Measurements from ENCODE around the gene HAPSTR1. TPM values are rescaled to one million over a fixed set of nuclear protein-coding genes. Genes with fewer than 3 reads are reported as not detected.
A peak's percentile ranks its signal among the peaks of the same experiment; 100 is the strongest.

The HAPSTR1 gene
- total and polyA plus RNA-seq, 2 experiments from 2014 or later, result 21.4 to 69.0 TPM

GRCh38 chr16:9113707-9114106, 22.3 kb downstream of the HAPSTR1 start:
- no peak overlapping the region for H2AFZ ChIP-seq
- no peak overlapping the region for H3K4me3 ChIP-seq
- no peaks in the 10 kb centered on the region for H3K36me3 ChIP-seq (replicated peaks; ENCODE audit: insufficient read depth, low read depth)
- peaks cover 26% of the 10 kb centered on the region for H3K4me1 ChIP-seq (ENCODE audit: insufficient read depth)
- H3K9me2 ChIP-seq (replicated peaks; ENCODE audit: insufficient read depth), result no peaks in the 10 kb centered on the region
- no peaks in the 10 kb centered on the region for H3K27me3 ChIP-seq
- TF ChIP-seq CTCF (IDR thresholded peaks at IDR 0.05; ENCODE audit: poor library complexity) (no peak), EZH2 (IDR thresholded peaks at IDR 0.05; ENCODE audit: borderline replicate concordance) (no peak), EZH2phosphoT487 (IDR thresholded peaks at IDR 0.05; ENCODE audit: low read depth, severe bottlenecking, unreplicated experiment) (no peak)
- peaks cover 99% of the 10 kb centered on the region for H3K79me2 ChIP-seq
- peaks cover 99% of the 10 kb centered on the region for H4K20me1 ChIP-seq (ENCODE audit: insufficient read depth, poor library complexity, severe bottlenecking)
- WGBS (ENCODE audit: low lambda C conversion rate, missing lambda C conversion rate), result 95% methylated on average over 3 of the region's 3 CpGs
- no peak overlapping the region for H3K4me2 ChIP-seq
- no peaks in the 10 kb centered on the region for H3K9me3 ChIP-seq (ENCODE audit: low read depth)
- DNase-seq (ENCODE audit: low spot score), result no peak
- no peak overlapping the region for H3K27ac ChIP-seq

- no peak overlapping the region for H3K4me3 ChIP-seq
- no peaks in the 10 kb centered on the region for H3K27me3 ChIP-seq
- no peaks in the 10 kb centered on the region for H3K9me2 ChIP-seq (replicated peaks; ENCODE audit: insufficient read depth)
- peaks cover 99% of the 10 kb centered on the region for H4K20me1 ChIP-seq (ENCODE audit: insufficient read depth, poor library complexity, severe bottlenecking)
- H3K36me3 ChIP-seq (replicated peaks; ENCODE audit: insufficient read depth, low read depth), result no peaks in the 10 kb centered on the region
- H3K9me3 ChIP-seq (ENCODE audit: low read depth), result no peaks in the 10 kb centered on the region
- WGBS (ENCODE audit: low lambda C conversion rate, missing lambda C conversion rate), result 96% methylated on average over 5 of the region's 5 CpGs
- DNase-seq (ENCODE audit: low spot score), result no peak
- H3K4me2 ChIP-seq, result no peak overlapping the region
- H3K79me2 ChIP-seq, result peaks cover 99% of the 10 kb centered on the region
- no peak overlapping the region for H3K27ac ChIP-seq
- H2AFZ ChIP-seq, result no peak overlapping the region
- peaks cover 26% of the 10 kb centered on the region for H3K4me1 ChIP-seq (ENCODE audit: insufficient read depth)
- no peak for TF ChIP-seq EZH2phosphoT487 (IDR thresholded peaks at IDR 0.05; ENCODE audit: low read depth, severe bottlenecking, unreplicated experiment)
These were observed 22.7 kb downstream of the HAPSTR1 start for GRCh38 chr16:9114112-9114511.

- TF ChIP-seq EZH2phosphoT487 (IDR thresholded peaks at IDR 0.05; ENCODE audit: low read depth, severe bottlenecking, unreplicated experiment) (no peak), CTCF (IDR thresholded peaks at IDR 0.05; ENCODE audit: poor library complexity) (no peak), EZH2 (IDR thresholded peaks at IDR 0.05; ENCODE audit: borderline replicate concordance) (no peak)
- H3K4me1 ChIP-seq (ENCODE audit: insufficient read depth), result peaks cover 26% of the 10 kb centered on the region
- H3K4me2 ChIP-seq, result no peak overlapping the region
- H3K9me2 ChIP-seq (replicated peaks; ENCODE audit: insufficient read depth), result no peaks in the 10 kb centered on the region
- H3K9me3 ChIP-seq (ENCODE audit: low read depth), result no peaks in the 10 kb centered on the region
- H3K36me3 ChIP-seq (replicated peaks; ENCODE audit: insufficient read depth, low read depth), result no peaks in the 10 kb centered on the region
- DNase-seq (ENCODE audit: low spot score), result no peak
- peak overlapping the region; percentile 8 for H3K27ac ChIP-seq
- H3K27me3 ChIP-seq, result no peaks in the 10 kb centered on the region
- H3K79me2 ChIP-seq, result peaks cover 99% of the 10 kb centered on the region
- no peak overlapping the region for H2AFZ ChIP-seq
- H4K20me1 ChIP-seq (ENCODE audit: insufficient read depth, poor library complexity, severe bottlenecking), result peaks cover 99% of the 10 kb centered on the region
- no peak overlapping the region for H3K4me3 ChIP-seq
- 94% methylated on average over 3 of the region's 3 CpGs for WGBS (ENCODE audit: low lambda C conversion rate, missing lambda C conversion rate)
These were observed 23.4 kb downstream of the HAPSTR1 start for GRCh38 chr16:9114842-9115241.

- Histone ChIP-seq H3K79me2 (peaks cover 99% of the 10 kb centered on the region), H3K36me3 (replicated peaks; ENCODE audit: insufficient read depth, low read depth) (no peaks in the 10 kb centered on the region), H3K27me3 (no peaks in the 10 kb centered on the region), H3K4me3 (no peak overlapping the region), H3K4me2 (no peak overlapping the region), H2AFZ (no peak overlapping the region), H3K27ac (peak overlapping the region; percentile 8), H3K4me1 (ENCODE audit: insufficient read depth) (peaks cover 22% of the 10 kb centered on the region), H4K20me1 (ENCODE audit: insufficient read depth, poor library complexity, severe bottlenecking) (peaks cover 99% of the 10 kb centered on the region), H3K9me3 (ENCODE audit: low read depth) (no peaks in the 10 kb centered on the region), H3K9me2 (replicated peaks; ENCODE audit: insufficient read depth) (no peaks in the 10 kb centered on the region)
- 90% methylated on average over 3 of the region's 3 CpGs for WGBS (ENCODE audit: low lambda C conversion rate, missing lambda C conversion rate)
- no peak for TF ChIP-seq EZH2phosphoT487 (IDR thresholded peaks at IDR 0.05; ENCODE audit: low read depth, severe bottlenecking, unreplicated experiment)
- TF ChIP-seq CTCF (IDR thresholded peaks at IDR 0.05; ENCODE audit: poor library complexity), result no peak
- TF ChIP-seq EZH2 (IDR thresholded peaks at IDR 0.05; ENCODE audit: borderline replicate concordance), result no peak
- no peak for DNase-seq (ENCODE audit: low spot score)
These were observed 23.8 kb downstream of the HAPSTR1 start for GRCh38 chr16:9115277-9115676.
